SK-N-SH (cell line): ENCODE results near the gene RFC5. TPM values are rescaled to one million over a fixed set of nuclear protein-coding genes. Genes with fewer than 3 reads are reported as not detected.

ENCODE experiments used
- CTCF ChIA-PET: fragments of 300-600, 350-600 bp; formaldehyde crosslinking; extraction: SDS; loops from one replicate; lab custom pipeline; 2021; lab: Yijun Ruan, JAX
- POLR2A ChIA-PET: fragments of 350-600 bp; sonication (Branson Sonifier 250); formaldehyde crosslinking; extraction: SDS; loops from one replicate; lab custom pipeline; 2020; ENCODE audit warnings: antibody characterized with exemption, inconsistent platforms; lab: Yijun Ruan, JAX
- DNase-seq: peaks from one replicate; pipeline ENCODE4 v3.0.0; 2012
- H2AFZ ChIP-seq: fragments of 200-600 bp; sonication (generic); 2 replicates; pipeline ENCODE4 v1.8.1; 2016; ENCODE audit warnings: antibody characterized with exemption, mild to moderate bottlenecking, low read depth
- H3F3A ChIP-seq: fragments of 200-600 bp; sonication (generic); replicated peaks from 2 replicates; pipeline ENCODE3; 2016; ENCODE audit warnings: antibody characterized with exemption, mild to moderate bottlenecking; ENCODE audit not compliant: insufficient read depth
- H3K27ac ChIP-seq, 2 experiments: fragments of 200-500 bp in 1 of 2; fragments of 200-600 bp in 1 of 2; sonication (Bioruptor generic) in 1 of 2; sonication (generic), shearing (Covaris generic) in 1 of 2; 2 replicates each; pipeline versions ENCODE4 v1.5.1 to v1.6.1; 2014 to 2016; ENCODE audit warnings: low read depth in 2 of 2, inconsistent platforms in 1 of 2, low read length in 1 of 2, mild to moderate bottlenecking in 1 of 2, mixed read lengths in 1 of 2
- H3K27me3 ChIP-seq: fragments of 200-600 bp; sonication (generic), shearing (Covaris generic); 2 replicates; pipeline ENCODE4 v1.6.1; 2016; ENCODE audit warnings: mixed run types; ENCODE audit not compliant: insufficient read depth
- H3K36me3 ChIP-seq, 2 experiments: fragments of 200-500 bp in 1 of 2; fragments of 200-600 bp in 1 of 2; sonication (Bioruptor generic) in 1 of 2; sonication (generic) in 1 of 2; replicated peaks in 1 of 2; 2 replicates each; pipeline versions ENCODE3 to v1.5.1; 2014 to 2016; ENCODE audit warnings: low read length in 1 of 2, mild to moderate bottlenecking in 1 of 2; ENCODE audit not compliant: insufficient read depth in 2 of 2, control insufficient read depth in 1 of 2
- H3K4me1 ChIP-seq, 2 experiments: fragments of 200-500 bp in 1 of 2; fragments of 200-600 bp in 1 of 2; sonication (Bioruptor generic) in 1 of 2; sonication (generic), shearing (Covaris generic) in 1 of 2; 2 replicates each; pipeline versions ENCODE4 v1.5.1 to v1.6.1; 2014 to 2016; ENCODE audit warnings: low read depth in 1 of 2, low read length in 1 of 2, mixed run types in 1 of 2; ENCODE audit not compliant: insufficient read depth in 2 of 2, control insufficient read depth in 1 of 2
- H3K4me2 ChIP-seq: fragments of 200-600 bp; sonication (generic), shearing (Covaris generic); 2 replicates; pipeline ENCODE4 v1.6.1; 2017; ENCODE audit warnings: mixed run types
- H3K4me3 ChIP-seq, 2 experiments: fragments of 200-500 bp in 1 of 2; fragments of 200-600 bp in 1 of 2; sonication (Bioruptor generic) in 1 of 2; sonication (generic), shearing (Covaris generic) in 1 of 2; 2 replicates each; pipeline versions ENCODE4 v1.5.1 to v1.8.1; 2014 to 2016; ENCODE audit warnings: low read depth in 2 of 2, inconsistent platforms in 1 of 2, low read length in 1 of 2, mild to moderate bottlenecking in 1 of 2, mixed read lengths in 1 of 2, moderate library complexity in 1 of 2
- H3K79me2 ChIP-seq: fragments of 200-600 bp; sonication (generic); 2 replicates; pipeline ENCODE4 v1.8.1; 2017; ENCODE audit warnings: mild to moderate bottlenecking; ENCODE audit not compliant: insufficient read depth
- H3K9ac ChIP-seq: fragments of 200-600 bp; sonication (generic); 2 replicates; pipeline ENCODE4 v1.6.1; 2017; ENCODE audit warnings: mixed run types
- H3K9me2 ChIP-seq: fragments of 200-600 bp; sonication (generic); 2 replicates; pipeline ENCODE4 v1.6.1; 2017; ENCODE audit warnings: mixed run types
- H3K9me3 ChIP-seq: fragments of 200-600 bp; sonication (generic); 2 replicates; pipeline ENCODE4 v1.6.1; 2017; ENCODE audit warnings: mixed run types, mild to moderate bottlenecking, moderate library complexity
- H4K20me1 ChIP-seq: fragments of 200-600 bp; sonication (generic); 2 replicates; pipeline ENCODE4 v1.6.1; 2017; ENCODE audit warnings: mild to moderate bottlenecking, mixed run types; ENCODE audit not compliant: insufficient read depth
- ELF1 ChIP-seq: IDR thresholded peaks from 2 replicates; pipeline ENCODE4 v1.4.0; 2012
- EZH2phosphoT487 ChIP-seq: fragments of 200-600 bp; sonication (generic); IDR thresholded peaks from 2 replicates; pipeline ENCODE4 v1.6.1; 2017; ENCODE audit warnings: low read depth, mixed run types, mild to moderate bottlenecking, antibody characterized with exemption, moderate library complexity, borderline replicate concordance
- GATA2 ChIP-seq: sonication (generic); formaldehyde crosslinking; IDR thresholded peaks from 2 replicates; pipeline ENCODE4 v1.5.0; 2020; ENCODE audit warnings: mild to moderate bottlenecking, missing genetic modification reagents
- MAX ChIP-seq: IDR thresholded peaks from 2 replicates; pipeline ENCODE4 v1.4.0; 2012; ENCODE audit warnings: low read depth
- PBX3 ChIP-seq: IDR thresholded peaks from 2 replicates; pipeline ENCODE4; 2012
- POLR2AphosphoS5 ChIP-seq: IDR thresholded peaks from 2 replicates; pipeline ENCODE4 v1.6.1; 2012; ENCODE audit warnings: low read depth, low read length
- SIN3A ChIP-seq: IDR thresholded peaks from 2 replicates; pipeline ENCODE4 v1.6.1; 2012; ENCODE audit warnings: low read depth, mild to moderate bottlenecking, low read length, moderate library complexity, borderline replicate concordance
- TAF1 ChIP-seq: IDR thresholded peaks from 2 replicates; pipeline ENCODE4 v1.6.1; 2012; ENCODE audit warnings: low read depth, mild to moderate bottlenecking, low read length, moderate library complexity, borderline replicate concordance
- TCF12 ChIP-seq: IDR thresholded peaks from 2 replicates; pipeline ENCODE4 v1.4.0; 2012
- USF1 ChIP-seq: IDR thresholded peaks from 2 replicates; pipeline ENCODE4 v1.4.0; 2012; ENCODE audit warnings: low read depth, borderline replicate concordance
- USF2 ChIP-seq: fragments of 150-350 bp; IDR thresholded peaks from 2 replicates; pipeline ENCODE4 v1.6.1; 2017; ENCODE audit warnings: antibody characterized with exemption, low read length, low read depth, borderline replicate concordance
- whole genome bisulfite sequencing: methylation state at CpG from one replicate; pipeline ENCODE4 v1.1.6; 2017; ENCODE audit warnings: low lambda C conversion rate; 5-methylcytosine and 5-hydroxymethylcytosine counted together
- polyA plus RNA-seq, 3 experiments: library from polyadenylated mRNA; depleted of rRNA; stranded (reverse); fragments of >200 nt; gene quantifications; 2 replicates each; pipeline ENCODE4 v1.2.3, GENCODE V29; 2012

Gene RFC5
- polyA plus RNA-seq, 1 of the 3 experiments (the other 2 are of a cell fraction): 15.3 TPM

- peak within 1 kb of the TSS; percentile 96 for H3K4me2 ChIP-seq
- no peaks in the 10 kb centered on the region for H3K9me3 ChIP-seq
- 1% methylated on average over 49 of the region's 76 CpGs for WGBS
- peaks cover 0 to 8% of the 10 kb centered on the region in 2 experiments for H3K36me3 ChIP-seq
- POLR2A ChIA-PET: interaction anchor here (0.6 to 1.2 kb wide), 5 partner anchors 21 to 1608 kb away, joined by 3 to 4 read pairs (median 3); partner anchors contain the start of gene PEBP1
- no peaks in the 10 kb centered on the region for H3K27me3 ChIP-seq
- peak within 1 kb of the TSS; percentile 88 to 97 for H3K27ac ChIP-seq
- CTCF ChIA-PET: interaction anchor here (1.0 to 2.4 kb wide), 2 partner anchors 187 to 829 kb away, joined by 3 to 13 read pairs; no protein-coding TSS in a partner anchor
- H3K79me2 ChIP-seq: peaks cover 65% of the 10 kb centered on the region
- peaks cover 31% of the 10 kb centered on the region for H3F3A ChIP-seq
- H2AFZ ChIP-seq: peak within 1 kb of the TSS; percentile 83
- peak within 1 kb of the TSS; percentile 71 to 80 for H3K4me3 ChIP-seq
- peak within 1 kb of the TSS; percentile 98 for H3K9ac ChIP-seq
- H3K4me1 ChIP-seq: peaks cover 10 to 14% of the 10 kb centered on the region in 2 experiments; a peak in 3 of 4 replicates
- no peaks in the 10 kb centered on the region for H4K20me1 ChIP-seq
- H3K9me2 ChIP-seq: no peaks in the 10 kb centered on the region
- TF ChIP-seq MAX (peak; percentile 56), TCF12 (0 out of 2 replicates have a peak, but pooled peaks have one; percentile 1), GATA2 (no peak), POLR2AphosphoS5 (peak; percentile 73), TAF1 (peak; percentile 66), USF1 (peak; percentile 86), USF2 (peak; percentile 38; the same call in 1 of the 2 replicates), SIN3A (peak; percentile 20; the same call in 1 of the 2 replicates), ELF1 (no peak), EZH2phosphoT487 (no peak), PBX3 (peak; percentile 3; the same call in 1 of the 2 replicates)
- DNase-seq: peak; percentile 88
Observed at GRCh38 chr12:118061011-118061872, 44.7 kb downstream of the RFC5 start, which contains the start of gene WSB2. Gene WSB2 (minus strand): TSS chr12:118061179. CDS start chr12:118061048, 131 bp downstream.
